Myometrial cell (primary cell): ENCODE results near the gene UBTD1. TPM values are rescaled to one million over a fixed set of nuclear protein-coding genes. Genes with fewer than 3 reads are reported as not detected.

Source experiments
- total RNA-seq: library from RNA; depleted of rRNA; stranded (reverse); fragments of >200 nt; gene quantifications from 2 replicates; pipeline ENCODE4 v1.2.3, GENCODE V29; 2015

UBTD1 gene
- total RNA-seq, result 25.9 and 29.1 TPM in 2 replicates

GRCh38 chr10:97498841-97499560 is at the start of gene UBTD1:
TSS of gene UBTD1 (plus strand) at chr10:97498924. CDS start at chr10:97499204, 280 bp downstream.

GRCh38 chr10:97498076-97498840 is 466 bp upstream of the UBTD1 start, which contains the start of gene MMS19:
TSS of gene MMS19 (minus strand) at chr10:97498422. CDS start at chr10:97498384, 38 bp downstream.

DNA sequence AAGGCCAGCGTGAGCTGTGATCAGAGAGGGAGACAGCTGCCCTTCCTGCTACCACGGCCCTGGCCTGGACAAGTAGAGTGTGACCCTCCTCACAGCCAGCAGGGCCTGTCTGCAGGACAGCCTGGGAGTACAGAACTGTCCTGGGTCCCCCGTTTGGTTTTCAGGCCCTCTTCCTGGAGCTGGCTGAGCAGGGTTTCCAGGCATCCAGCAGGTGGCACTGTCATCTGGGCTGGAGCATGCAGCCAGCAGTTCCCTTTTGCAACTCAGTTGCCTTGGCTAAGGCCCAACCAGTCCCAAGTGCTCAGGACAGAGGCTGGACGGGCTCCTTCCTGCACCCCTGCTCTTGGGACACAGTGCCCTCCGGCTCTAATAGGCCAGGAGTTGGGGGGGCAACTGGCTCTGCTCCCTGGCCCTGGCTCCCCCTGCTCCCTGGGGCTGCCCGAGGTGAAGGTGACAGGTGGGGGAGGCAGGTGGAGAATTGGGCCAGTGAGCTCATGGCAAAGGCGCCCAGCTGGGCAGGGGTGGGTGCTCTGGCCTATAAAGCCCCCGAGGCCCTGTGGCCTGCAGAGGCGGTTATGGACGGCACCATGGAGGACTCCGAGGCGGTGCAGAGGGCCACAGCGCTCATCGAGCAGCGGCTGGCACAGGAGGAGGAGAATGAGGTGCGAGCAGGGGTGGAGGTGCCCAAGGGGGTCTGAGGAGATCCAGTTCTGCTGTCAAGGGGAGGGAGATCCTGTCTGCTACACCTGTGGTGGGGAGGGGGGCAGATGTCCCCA is 73.7 kb downstream of the UBTD1 start, which contains the start of gene ANKRD2:
Gene ANKRD2, plus strand, starts transcription at position 566 of the 776 bp plus-strand sequence. Its CDS starts 10 bp downstream, at position 576.

GRCh38 chr10:97584060-97584797 is 85.5 kb downstream of the UBTD1 start, which contains the start of gene HOGA1:
TSS of gene HOGA1 (plus strand) at chr10:97584389. CDS start at chr10:97584704, 315 bp downstream.

GRCh38 chr10:97589479-97589878 is 90.8 kb downstream of the UBTD1 start, which contains the start of gene C10orf62:
TSS of gene C10orf62 (plus strand) at chr10:97589721. CDS start at chr10:97589898, 177 bp downstream.

Other genes with a start within 250 kb of the UBTD1 start
- gene ARHGAP19, start 206.3 kb upstream of the UBTD1 start, total RNA-seq, result 8.9 and 10.8 TPM in 2 replicates
- gene FRAT1, start 179.7 kb upstream of the UBTD1 start, total RNA-seq, result 1.4 and 1.9 TPM in 2 replicates
- 4.9 and 6.2 TPM in 2 replicates for gene FRAT2, start 164.2 kb upstream of the UBTD1 start, total RNA-seq
- gene RRP12, start 97.6 kb upstream of the UBTD1 start, total RNA-seq, result 24.3 and 31.4 TPM in 2 replicates
- 803 and 845 TPM in 2 replicates for gene PGAM1, start 72.7 kb upstream of the UBTD1 start, total RNA-seq
- 55.3 and 83.9 TPM in 2 replicates for gene EXOSC1, start 52.9 kb upstream of the UBTD1 start, total RNA-seq
- 65.4 and 83.3 TPM in 2 replicates for gene ZDHHC16, start 52.7 kb upstream of the UBTD1 start, total RNA-seq
- gene MMS19, start 502 bp upstream of the UBTD1 start, total RNA-seq, result 97.8 and 116 TPM in 2 replicates
- 0.29 TPM in 1 of 2 replicates, not detected in the other for gene ANKRD2, start 73.9 kb downstream of the UBTD1 start, total RNA-seq
- gene HOGA1, start 85.5 kb downstream of the UBTD1 start, total RNA-seq, result under 0.01 and 2.1 TPM in 2 replicates
- not detected in 2 replicates for gene C10orf62, start 90.8 kb downstream of the UBTD1 start, total RNA-seq
- gene MORN4, start 134.6 kb downstream of the UBTD1 start, total RNA-seq, result 7.8 and 18.4 TPM in 2 replicates
- gene PI4K2A, start 141.7 kb downstream of the UBTD1 start, total RNA-seq, result 32.0 and 33.5 TPM in 2 replicates
- gene AVPI1, start 188.3 kb downstream of the UBTD1 start, total RNA-seq, result 28.3 and 28.4 TPM in 2 replicates
- 55.3 and 63.4 TPM in 2 replicates for gene MARVELD1, start 214.8 kb downstream of the UBTD1 start, total RNA-seq
- 8.7 and 13.5 TPM in 2 replicates for gene ZFYVE27, start 238.2 kb downstream of the UBTD1 start, total RNA-seq